CD4-positive, alpha-beta T cell treated with Interleukin-2 at 100 ng/mL for 4 hours (primary cell): Measurements from ENCODE around the gene RGS8.

Source experiments
- DNase-seq: peaks from one replicate; pipeline ENCODE4 v3.0.0-alpha.2; 2020; ENCODE audit warnings: low spot score

Gene RGS8

DNA sequence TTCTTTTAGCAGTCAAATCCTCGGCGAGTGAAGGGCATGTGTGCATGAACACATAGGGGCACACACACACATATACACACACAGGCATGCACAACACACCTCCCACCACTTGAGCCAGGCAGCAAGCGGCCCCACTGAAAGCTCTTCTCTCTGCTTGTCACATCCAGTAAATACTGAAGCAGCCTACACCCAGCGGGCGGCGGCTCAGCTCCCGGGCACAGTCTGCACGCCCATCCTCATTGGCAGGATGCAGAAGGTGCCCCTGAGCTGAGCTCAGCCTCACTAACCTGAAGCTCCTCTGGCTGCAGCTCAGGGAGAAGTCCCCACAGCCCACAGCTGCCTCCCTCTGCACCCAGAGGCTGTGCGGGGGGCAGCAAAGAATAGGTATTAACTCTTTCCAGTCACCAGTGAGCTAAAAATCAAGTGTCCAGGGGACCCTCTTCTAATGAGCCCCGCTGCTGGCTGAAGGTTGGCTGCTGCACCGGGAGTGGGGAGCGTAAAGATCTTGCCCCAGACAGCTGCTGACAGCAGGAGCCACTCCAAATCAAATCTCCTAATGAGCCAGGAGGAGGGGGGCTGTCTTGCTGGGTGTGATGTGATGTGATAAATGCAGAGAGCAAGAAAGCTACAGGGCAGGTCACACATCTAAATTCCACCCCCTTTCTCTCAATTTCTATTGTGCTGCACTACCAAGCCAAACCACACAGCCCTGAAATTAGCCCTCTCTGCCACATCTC, 12.5 kb downstream of the RGS8 start:
- DNase-seq, result no peak

- no peak for DNase-seq
Observed at GRCh38 chr1:182670032-182670749, 14.2 kb downstream of the RGS8 start.

- no peak for DNase-seq
Observed at GRCh38 chr1:182669266-182669665, 15.1 kb downstream of the RGS8 start.

DNA sequence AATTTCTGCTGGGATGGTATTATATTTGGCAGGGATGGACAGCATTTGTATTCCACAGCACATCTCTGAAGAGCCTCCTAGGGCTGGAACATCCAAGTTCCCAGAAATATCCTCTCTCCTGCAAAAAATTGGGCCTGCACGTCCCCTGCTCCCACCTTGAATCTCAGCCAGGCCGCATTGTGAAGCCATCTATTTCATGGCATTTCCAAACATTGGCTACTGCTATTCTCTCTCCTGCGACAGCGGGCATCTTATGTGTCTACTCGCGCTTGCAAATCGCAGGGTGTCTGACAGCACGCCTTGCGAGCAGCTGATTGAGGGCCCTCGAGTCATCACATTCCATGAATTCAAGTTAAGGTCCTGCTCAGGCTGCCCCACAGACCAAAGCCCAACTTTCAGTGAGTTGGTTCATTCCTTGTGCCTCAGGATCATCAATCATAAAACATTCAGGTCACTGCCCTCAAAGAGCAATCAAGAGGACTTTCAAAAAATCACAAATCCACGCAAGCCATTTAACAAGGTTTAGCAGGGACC, 15.8 kb downstream of the RGS8 start:
- DNase-seq, result no peak

DNA sequence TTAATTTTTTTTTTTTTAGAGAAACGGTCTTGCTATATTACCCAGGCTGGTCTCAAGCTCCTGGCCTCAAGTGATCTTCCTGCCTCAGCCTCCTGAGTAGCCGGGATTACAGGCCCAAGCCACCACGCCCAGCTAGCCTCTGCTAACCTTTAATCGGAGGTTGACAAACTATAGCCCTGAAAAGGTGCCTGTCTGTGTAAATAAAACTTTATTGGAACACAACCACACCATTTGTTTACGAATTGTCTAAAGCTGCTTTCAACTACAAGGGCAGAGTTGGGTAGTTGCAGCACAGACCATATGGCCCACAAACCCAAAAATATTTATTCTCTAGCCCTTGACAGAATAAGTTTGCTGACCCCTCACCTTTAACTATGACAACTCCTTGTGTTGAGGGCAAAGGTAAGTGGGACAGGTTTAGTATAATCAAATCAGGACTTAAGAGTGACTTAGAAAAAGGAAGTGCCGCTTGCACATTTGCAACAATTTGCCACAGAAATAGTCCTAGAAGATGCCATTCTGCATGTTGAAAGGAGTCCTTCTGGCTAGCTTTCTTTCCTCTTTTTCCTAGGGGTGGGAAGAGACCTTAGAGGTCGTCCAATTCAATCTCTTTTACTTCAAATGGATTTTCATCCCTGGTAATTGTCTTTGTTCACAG, 16.4 kb downstream of the RGS8 start:
- no peak for DNase-seq

DNA sequence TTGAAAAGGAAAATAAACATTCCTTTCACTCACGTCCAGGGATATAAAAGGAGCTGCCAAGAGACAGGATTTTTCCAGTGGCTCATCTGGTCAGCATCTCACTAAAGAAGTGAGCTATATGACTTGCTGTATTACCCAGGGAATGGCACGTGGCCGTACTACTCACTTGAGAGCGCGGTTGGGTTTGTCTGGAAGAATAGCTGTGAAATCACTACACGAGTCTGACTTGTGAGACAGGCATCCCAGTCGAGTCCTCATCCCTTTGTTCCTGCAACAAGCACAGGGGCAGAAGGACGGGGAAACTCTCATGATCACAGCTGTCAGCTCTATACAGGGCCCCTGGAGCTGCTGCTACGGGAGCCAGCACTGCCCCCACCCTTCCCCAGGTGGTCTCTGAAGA, 17.7 kb downstream of the RGS8 start:
- DNase-seq, result no peak

GRCh38 chr1:182664296-182664695, 20.1 kb downstream of the RGS8 start:
- DNase-seq, result no peak

DNA sequence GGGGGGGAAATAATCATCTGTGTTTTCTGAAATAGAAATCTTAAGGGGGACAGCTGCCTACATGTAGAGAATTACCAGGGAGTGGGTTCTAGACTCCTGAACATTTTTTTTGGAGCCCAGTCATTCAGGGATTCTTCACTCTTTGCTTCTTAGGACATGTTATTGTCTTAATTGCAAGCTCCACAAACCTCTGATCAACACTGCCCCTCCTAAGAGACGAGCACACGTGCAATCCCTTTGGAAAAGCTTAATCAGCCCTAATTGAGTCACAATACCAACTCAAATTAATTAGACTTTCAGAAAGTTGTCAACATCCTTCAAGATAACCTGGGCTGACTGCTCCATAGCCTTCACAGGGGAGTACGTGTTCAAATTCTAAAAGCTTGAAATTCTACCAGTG, 21.4 kb downstream of the RGS8 start:
- DNase-seq, result no peak

- no peak for DNase-seq
Observed at GRCh38 chr1:182662121-182662890, 22.1 kb downstream of the RGS8 start.

DNA sequence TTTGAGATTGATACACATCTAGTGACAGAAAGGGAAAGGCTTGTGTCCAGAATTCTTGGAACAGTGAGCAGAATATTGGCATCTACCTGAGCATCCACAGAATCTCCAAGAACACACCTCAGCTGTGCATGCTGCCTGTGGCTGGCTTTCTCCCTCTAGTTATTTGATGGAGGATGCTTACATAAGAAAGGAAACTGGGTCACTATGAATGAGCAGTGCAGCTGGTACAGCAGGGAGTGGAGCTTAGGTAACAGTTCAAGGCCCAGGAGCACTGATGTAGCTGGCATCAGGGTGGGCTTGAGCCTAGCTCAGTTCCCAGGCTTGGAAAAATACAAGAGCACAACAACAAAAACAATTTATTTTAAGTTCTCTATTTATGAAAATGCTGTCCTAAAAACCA, 26.3 kb downstream of the RGS8 start:
- DNase-seq, result no peak

DNA sequence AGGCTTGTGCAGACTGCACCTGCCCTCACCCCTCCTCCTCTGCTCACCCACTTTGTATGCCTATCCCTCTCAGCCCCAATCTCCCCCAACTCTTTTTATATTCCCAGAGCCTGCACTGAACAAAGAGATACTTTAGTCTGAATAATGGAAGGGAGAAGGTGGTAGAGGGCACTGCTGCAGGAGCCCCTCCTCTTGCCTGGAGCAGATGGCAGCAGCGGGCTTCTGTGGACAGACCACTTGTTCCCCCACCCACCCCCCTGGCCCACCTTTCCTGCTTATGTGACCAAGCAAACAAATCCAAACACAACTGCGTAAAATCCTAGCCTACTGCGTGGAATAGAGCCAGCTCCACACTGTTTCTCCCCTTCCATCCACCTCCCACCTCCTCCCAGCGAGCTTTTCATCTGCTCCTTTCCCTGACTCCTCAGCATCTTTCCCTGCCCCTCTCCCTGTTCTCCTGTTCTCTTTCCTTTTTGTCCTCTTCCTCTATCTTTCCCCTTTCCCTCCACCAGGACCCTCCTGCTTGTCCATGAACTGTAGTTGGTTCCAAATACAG, 27.5 kb downstream of the RGS8 start:
- DNase-seq, result no peak

GRCh38 chr1:182653986-182654385, 30.4 kb downstream of the RGS8 start:
- DNase-seq, result no peak

GRCh38 chr1:182652933-182653332, 31.5 kb downstream of the RGS8 start:
- DNase-seq, result no peak

DNA sequence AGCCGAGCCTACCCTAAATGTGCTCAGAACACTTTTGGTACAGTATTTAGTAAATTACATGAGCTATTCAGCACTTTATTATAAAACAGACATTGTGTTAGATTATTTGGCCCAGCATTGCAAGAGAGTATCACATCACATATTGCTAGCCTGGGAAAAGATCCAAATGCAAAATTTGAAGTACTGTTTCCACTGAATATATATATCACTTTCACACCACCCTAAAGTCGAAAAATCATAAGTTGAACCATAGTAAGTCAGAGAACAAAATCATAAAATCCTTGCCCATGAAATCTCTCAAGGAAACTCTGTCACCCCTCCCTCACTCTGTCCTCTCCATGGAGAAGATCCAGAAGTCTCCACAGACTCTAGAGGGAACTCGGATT, 33.1 kb downstream of the RGS8 start:
- no peak for DNase-seq

GRCh38 chr1:182650678-182651338, 33.6 kb downstream of the RGS8 start:
- DNase-seq, result no peak

DNA sequence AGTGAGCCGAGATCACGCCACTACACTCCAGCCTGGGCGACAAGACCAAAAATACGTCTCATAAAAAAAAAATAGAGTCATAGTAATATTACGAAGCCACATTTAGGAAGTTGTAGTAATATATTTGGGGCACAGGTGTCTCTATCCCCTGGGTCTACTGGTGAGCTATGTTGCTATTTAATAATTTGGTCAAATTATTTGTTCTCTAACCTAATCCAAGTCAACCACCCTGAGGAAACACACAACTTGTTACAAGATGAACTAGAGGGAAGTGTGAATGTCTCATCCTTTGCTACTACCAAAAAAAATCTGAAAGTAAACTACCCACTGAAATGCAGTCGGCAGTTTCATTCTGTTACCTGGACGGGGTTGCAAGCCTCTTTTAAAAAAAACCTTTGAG, 35.3 kb downstream of the RGS8 start:
- no peak for DNase-seq

DNA sequence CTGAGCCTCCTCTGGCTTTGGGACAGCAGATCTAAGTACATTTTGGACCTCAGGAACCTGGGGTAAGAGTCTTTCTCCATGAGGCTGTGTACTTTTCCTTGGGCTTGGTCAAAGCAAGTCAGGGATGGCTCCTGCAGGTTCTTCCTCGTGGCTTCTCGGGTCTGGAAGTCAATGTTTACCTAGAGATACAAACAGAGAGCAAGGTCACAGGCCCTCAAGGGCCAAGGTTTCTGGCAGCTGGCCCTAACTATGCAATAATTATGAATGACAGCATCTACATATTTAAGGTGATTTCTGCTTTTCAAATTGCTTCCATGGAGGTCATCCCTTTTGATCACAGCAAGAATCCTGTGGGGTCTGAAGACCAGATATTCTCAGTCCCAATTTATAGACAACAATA, 37.6 kb downstream of the RGS8 start:
- no peak for DNase-seq

- no peak for DNase-seq
Observed at GRCh38 chr1:182644886-182645285, 39.5 kb downstream of the RGS8 start.

GRCh38 chr1:182643699-182644098, 40.7 kb downstream of the RGS8 start:
- DNase-seq, result no peak

- no peak for DNase-seq
Observed at GRCh38 chr1:182642461-182642860, 41.9 kb downstream of the RGS8 start.

- DNase-seq, result no peak
Observed at GRCh38 chr1:182641561-182641960, 42.8 kb downstream of the RGS8 start.
